ENCODE measurements around the gene KLHL8. TPM values are rescaled to one million over a fixed set of nuclear protein-coding genes. Genes with fewer than 3 reads are reported as not detected.

The KLHL8 gene
- total and polyA plus RNA-seq, 8 donors: 2.1 to 107 (median 12.3) TPM

GRCh38 chr4:87243426-87244053, 23.1 kb upstream of the KLHL8 start:
- intact Hi-C loops (cut with DNase I; ENCODE audit: low total_unique reads): no loop called here
- WGBS, 5 donors: 93 to 98% (median 96%) methylated on average over 2 of the region's 2 CpGs

GRCh38 chr4:87241336-87241735, 20.9 kb upstream of the KLHL8 start:
- TF ChIP-seq CTCF (IDR thresholded peaks at IDR 0.05) (no peak), POLR2A (IDR thresholded peaks at IDR 0.05) (no peak), POLR2AphosphoS5 (IDR thresholded peaks at IDR 0.05) (no peak), EP300 (IDR thresholded peaks at IDR 0.05) (no peak)
- H3K27ac ChIP-seq: no peak overlapping the region
- H3K4me1 ChIP-seq: peaks cover under 1 to 10% (median under 1%) of the 10 kb centered on the region in 4 donors
- no peaks in the 10 kb centered on the region for H3K27me3 ChIP-seq
- peaks cover 7 to 24% (median 16%) of the 10 kb centered on the region in 4 donors for H3K9me3 ChIP-seq
- H3K36me3 ChIP-seq: no peaks in the 10 kb centered on the region
- DNase-seq: no peak
- no peak overlapping the region for H3K4me3 ChIP-seq
- intact Hi-C loops (cut with DNase I; ENCODE audit: low total_unique reads): no loop called here
- WGBS, 5 donors: 20 to 65% (median 41%) methylated on average over 1 of the region's 1 CpG

More at GRCh38 chr4:87243426-87244053, 23.1 kb upstream of the KLHL8 start:
- no peak for TF ChIP-seq POLR2A (IDR thresholded peaks at IDR 0.05)
- no peak for TF ChIP-seq POLR2AphosphoS5 (IDR thresholded peaks at IDR 0.05)
- TF ChIP-seq CTCF (IDR thresholded peaks at IDR 0.05): no peak
- no peak for TF ChIP-seq EP300 (IDR thresholded peaks at IDR 0.05)
- Histone ChIP-seq H3K4me1 (peaks cover 0 to 10% (median 0%) of the 10 kb centered on the region in 4 donors), H3K27ac (no peak overlapping the region), H3K9me3 (peaks cover 7 to 24% (median 17%) of the 10 kb centered on the region in 4 donors), H3K36me3 (no peaks in the 10 kb centered on the region), H3K4me3 (no peak overlapping the region), H3K27me3 (no peaks in the 10 kb centered on the region)
- DNase-seq: no peak

GRCh38 chr4:87240341-87240740, 19.9 kb upstream of the KLHL8 start:
- no peaks in the 10 kb centered on the region for H3K27me3 ChIP-seq
- H3K36me3 ChIP-seq: no peaks in the 10 kb centered on the region
- peaks cover 7 to 24% (median 16%) of the 10 kb centered on the region in 4 donors for H3K9me3 ChIP-seq
- WGBS, 5 donors: 15 to 32% (median 18%) methylated on average over 1 of the region's 1 CpG
- no peak overlapping the region for H3K27ac ChIP-seq
- H3K4me1 ChIP-seq: peaks cover 3 to 14% (median 4%) of the 10 kb centered on the region in 4 donors
- intact Hi-C loops (cut with DNase I; ENCODE audit: low total_unique reads): no loop called here
- TF ChIP-seq CTCF (IDR thresholded peaks at IDR 0.05) (no peak), POLR2AphosphoS5 (IDR thresholded peaks at IDR 0.05) (no peak), POLR2A (IDR thresholded peaks at IDR 0.05) (no peak), EP300 (IDR thresholded peaks at IDR 0.05) (no peak)
- DNase-seq: peak in 1 of 2 donors; percentile 33
- H3K4me3 ChIP-seq: no peak overlapping the region

GRCh38 chr4:87239821-87240220, 19.4 kb upstream of the KLHL8 start:
- intact Hi-C loops (cut with DNase I; ENCODE audit: low total_unique reads): no loop called here
- Histone ChIP-seq H3K36me3 (no peaks in the 10 kb centered on the region), H3K9me3 (peaks cover 7 to 24% (median 16%) of the 10 kb centered on the region in 4 donors), H3K4me1 (peaks cover 3 to 18% (median 4%) of the 10 kb centered on the region in 4 donors), H3K27me3 (no peaks in the 10 kb centered on the region), H3K4me3 (no peak overlapping the region), H3K27ac (no peak overlapping the region)
- no peak for DNase-seq
- TF ChIP-seq CTCF (IDR thresholded peaks at IDR 0.05) (no peak), POLR2A (IDR thresholded peaks at IDR 0.05) (no peak), POLR2AphosphoS5 (IDR thresholded peaks at IDR 0.05) (no peak), EP300 (IDR thresholded peaks at IDR 0.05) (no peak)

All from stomach (tissue), 9 donors.